ENCODE results near the gene NR4A3. TPM values are rescaled to one million over a fixed set of nuclear protein-coding genes. Genes with fewer than 3 reads are reported as not detected.

NR4A3 gene
- total RNA-seq, 5 donors from 2014 or later (not counting 1 experiment from before 2014, with no cell fraction given): 1.3 to 45.0 (median 1.8) TPM

DNA sequence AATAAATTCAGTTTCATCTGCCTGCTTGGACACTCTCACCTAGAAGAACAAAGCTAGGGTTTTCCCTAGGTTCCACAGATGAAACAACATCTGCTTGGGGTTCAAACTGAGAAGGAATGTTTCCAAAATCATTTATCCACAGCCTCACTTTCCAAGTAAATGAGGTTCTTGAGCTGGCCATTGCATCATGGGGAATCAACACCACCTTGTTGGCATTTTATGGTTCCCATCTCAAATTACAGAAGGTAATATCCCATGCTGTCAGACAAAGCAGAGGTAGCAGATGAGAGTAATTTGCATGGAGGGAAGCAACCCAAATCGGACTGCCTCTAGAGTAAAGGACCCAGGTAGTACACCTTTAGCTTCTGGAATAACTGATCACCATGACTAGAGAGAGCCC, 10.5 kb upstream of the NR4A3 start:
- Histone ChIP-seq H3K36me3 (ENCODE audit: control insufficient read depth in 2 of 2, extremely low read depth in 1 of 2, insufficient read depth in 1 of 2, low read length in 1 of 2) (no peaks in the 10 kb centered on the region), H3K9me3 (no peaks in the 10 kb centered on the region), H3K4me3 (ENCODE audit: control insufficient read depth in 1 of 2, extremely low read depth in 1 of 2, low read length in 1 of 2) (no peak overlapping the region), H3K27ac (ENCODE audit: low read length) (no peak overlapping the region), H3K4me1 (ENCODE audit: control insufficient read depth in 1 of 2, extremely low read depth in 1 of 2, insufficient read depth in 2 of 2, low read length in 2 of 2) (peaks cover 0 to 2% of the 10 kb centered on the region in 2 experiments), H3K27me3 (replicated peaks in 1 of 2; ENCODE audit: control insufficient read depth in 2 of 2, extremely low read depth in 1 of 2, insufficient read depth in 2 of 2, low read length in 1 of 2) (no peaks in the 10 kb centered on the region)
- no peak overlapping the region for H3K27ac Mint-ChIP-seq
- no peaks in the 10 kb centered on the region for H3K9me3 Mint-ChIP-seq
- DNase-seq (no peak), ATAC-seq (replicated peaks in 1 of 4) (no peak)
- ChIA-PET POLR2A (interaction anchor here in 1 of 2 donors (0.6 to 1.0 kb wide), 3 partner anchors 8 to 95 kb away, joined by 3 to 5 read pairs (median 4); no protein-coding TSS in a partner anchor), CTCF (interaction anchor here (0.6 to 1.9 kb wide), 5 partner anchors 8 to 964 kb away, joined by 4 to 5 read pairs (median 5); no protein-coding TSS in a partner anchor)
- no peak overlapping the region for H3K4me3 Mint-ChIP-seq
- H3K36me3 Mint-ChIP-seq: peaks cover 2% of the 10 kb centered on the region
- peaks cover 0 to 3% of the 10 kb centered on the region in 2 donors for H3K27me3 Mint-ChIP-seq
- peaks cover 5 to 19% (median 13%) of the 10 kb centered on the region in 3 donors for H3K4me1 Mint-ChIP-seq
- 0% methylated on average over 1 of the region's 1 CpG for WGBS (ENCODE audit: insufficient coverage)

DNA sequence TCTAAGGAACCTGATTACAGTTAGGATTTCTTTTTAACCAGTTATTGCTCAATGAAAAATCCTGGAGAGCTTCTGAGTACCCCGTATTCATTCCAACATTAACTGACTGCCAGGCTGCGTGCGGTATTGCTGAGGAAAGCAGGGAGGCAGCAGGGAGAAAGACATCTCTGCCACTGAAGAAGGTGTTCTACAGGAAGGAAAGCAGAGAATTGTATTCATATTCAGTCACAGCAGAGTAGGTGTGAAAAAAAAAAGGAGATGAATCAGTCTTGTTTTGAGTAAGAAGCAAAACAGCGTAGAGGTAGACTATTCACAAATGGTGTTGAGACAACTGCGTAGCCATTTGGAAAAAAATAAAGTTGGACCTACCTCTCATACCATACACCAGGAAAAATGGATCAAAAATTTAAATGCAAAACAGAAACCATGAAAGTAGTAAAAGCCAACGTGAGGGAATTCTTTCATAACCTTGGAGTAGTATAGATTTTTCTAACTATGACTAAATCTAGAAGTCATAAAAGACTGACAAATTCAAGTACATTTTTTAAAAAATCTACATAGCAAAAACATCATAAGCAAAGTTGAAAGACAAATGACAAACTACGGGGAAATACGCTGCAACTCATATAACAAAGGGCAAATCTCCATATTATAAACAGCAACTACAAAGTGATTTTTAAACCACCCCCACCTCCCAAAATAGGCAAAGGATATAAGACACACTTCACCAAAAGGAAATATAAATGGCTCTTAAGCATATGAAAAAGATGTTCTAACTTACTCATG, 9.9 kb upstream of the NR4A3 start:
- Mint-ChIP-seq H3K9me3 (no peaks in the 10 kb centered on the region), H3K4me3 (no peak overlapping the region)

DNA sequence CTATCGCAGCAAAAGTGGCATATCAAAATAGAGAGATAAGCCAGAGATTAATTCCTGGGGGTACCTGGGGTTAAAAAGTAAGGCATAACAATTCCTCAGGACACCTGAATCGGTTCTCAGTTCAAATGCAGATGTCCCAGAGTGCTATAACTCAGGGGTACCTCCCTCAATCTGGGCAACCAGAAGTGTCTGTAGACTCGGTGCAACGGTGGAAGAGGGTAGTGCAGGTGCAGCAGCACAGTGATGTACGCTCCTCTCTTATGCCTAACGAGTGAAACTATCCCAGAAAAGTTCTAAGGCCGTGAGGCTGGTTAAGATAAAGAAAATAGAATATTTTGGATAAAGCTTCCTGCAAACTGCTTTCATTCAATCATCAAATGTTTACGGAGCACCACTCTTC, 7.9 kb upstream of the NR4A3 start:
- peaks cover 0 to 3% of the 10 kb centered on the region in 2 donors for H3K27me3 Mint-ChIP-seq
- H3K27ac Mint-ChIP-seq: no peak overlapping the region
- no peak overlapping the region for H3K4me3 Mint-ChIP-seq
- Histone ChIP-seq H3K27ac (ENCODE audit: low read length) (no peak overlapping the region), H3K4me3 (ENCODE audit: control insufficient read depth in 1 of 2, extremely low read depth in 1 of 2, low read length in 1 of 2) (no peak overlapping the region), H3K36me3 (ENCODE audit: control insufficient read depth in 2 of 2, extremely low read depth in 1 of 2, insufficient read depth in 1 of 2, low read length in 1 of 2) (no peaks in the 10 kb centered on the region), H3K27me3 (replicated peaks in 1 of 2; ENCODE audit: control insufficient read depth in 2 of 2, extremely low read depth in 1 of 2, insufficient read depth in 2 of 2, low read length in 1 of 2) (no peaks in the 10 kb centered on the region), H3K4me1 (ENCODE audit: control insufficient read depth in 1 of 2, extremely low read depth in 1 of 2, insufficient read depth in 2 of 2, low read length in 2 of 2) (peaks cover 2 to 4% of the 10 kb centered on the region in 2 experiments), H3K9me3 (no peaks in the 10 kb centered on the region)
- WGBS (ENCODE audit: insufficient coverage): 97% methylated on average over 7 of the region's 8 CpGs
- ChIA-PET POLR2A (no interaction called here), CTCF (no interaction called here)
- DNase-seq (no peak), ATAC-seq (replicated peaks in 1 of 4) (no peak)
- peaks cover 2% of the 10 kb centered on the region for H3K36me3 Mint-ChIP-seq
- H3K9me3 Mint-ChIP-seq: no peaks in the 10 kb centered on the region
- peaks cover 6 to 21% (median 15%) of the 10 kb centered on the region in 3 donors for H3K4me1 Mint-ChIP-seq

More for the DNA sequence above, 9.9 kb upstream of the NR4A3 start:
- Histone ChIP-seq H3K36me3 (ENCODE audit: control insufficient read depth in 2 of 2, extremely low read depth in 1 of 2, insufficient read depth in 1 of 2, low read length in 1 of 2) (no peaks in the 10 kb centered on the region), H3K4me1 (ENCODE audit: control insufficient read depth in 1 of 2, extremely low read depth in 1 of 2, insufficient read depth in 2 of 2, low read length in 2 of 2) (peaks cover 0 to 2% of the 10 kb centered on the region in 2 experiments), H3K4me3 (ENCODE audit: control insufficient read depth in 1 of 2, extremely low read depth in 1 of 2, low read length in 1 of 2) (no peak overlapping the region), H3K27me3 (replicated peaks in 1 of 2; ENCODE audit: control insufficient read depth in 2 of 2, extremely low read depth in 1 of 2, insufficient read depth in 2 of 2, low read length in 1 of 2) (no peaks in the 10 kb centered on the region), H3K9me3 (no peaks in the 10 kb centered on the region), H3K27ac (ENCODE audit: low read length) (no peak overlapping the region)
- peak in 1 of 35 experiments; percentile 29 for DNase-seq
- peaks cover 5 to 19% (median 13%) of the 10 kb centered on the region in 3 donors for H3K4me1 Mint-ChIP-seq
- H3K36me3 Mint-ChIP-seq: peaks cover 2% of the 10 kb centered on the region
- ATAC-seq (replicated peaks in 1 of 4): no peak
- ChIA-PET POLR2A (interaction anchor here in 1 of 2 donors (0.8 to 1.0 kb wide), 2 partner anchors 7 to 94 kb away, joined by 4 to 5 read pairs; no protein-coding TSS in a partner anchor), CTCF (interaction anchor here in 1 of 2 donors (1.4 to 1.9 kb wide), 3 partner anchors 8 to 513 kb away, joined by 4 to 5 read pairs (median 5); no protein-coding TSS in a partner anchor)
- H3K27ac Mint-ChIP-seq: no peak overlapping the region
- 51% methylated on average over 2 of the region's 8 CpGs for WGBS (ENCODE audit: insufficient coverage)
- H3K27me3 Mint-ChIP-seq: peaks cover 0 to 3% of the 10 kb centered on the region in 2 donors

DNA sequence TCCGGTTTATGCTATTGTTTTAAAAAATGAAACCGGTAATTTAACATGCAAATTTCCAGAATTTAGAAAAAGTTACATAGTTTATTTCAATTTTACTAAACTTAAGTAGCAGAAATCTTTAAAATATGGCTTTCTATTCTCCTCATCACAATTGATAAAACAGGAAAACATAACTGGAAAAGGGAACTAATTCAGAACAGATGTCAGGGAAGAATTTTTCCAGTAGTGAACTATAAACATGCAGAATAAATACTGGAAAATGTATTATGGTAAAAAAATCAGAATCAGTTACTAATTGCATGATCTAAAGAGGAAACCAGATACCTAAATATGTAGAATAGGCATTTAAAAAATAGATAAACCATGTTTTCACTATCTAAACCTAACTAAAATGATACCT, 7.3 kb upstream of the NR4A3 start:
- no peak overlapping the region for H3K4me3 Mint-ChIP-seq
- peaks cover 0 to 3% of the 10 kb centered on the region in 2 donors for H3K27me3 Mint-ChIP-seq
- ChIA-PET CTCF (no interaction called here), POLR2A (no interaction called here)
- H3K27ac Mint-ChIP-seq: no peak overlapping the region
- no peak overlapping the region for H3K4me3 ChIP-seq (ENCODE audit: control insufficient read depth in 1 of 2, extremely low read depth in 1 of 2, low read length in 1 of 2)
- no peaks in the 10 kb centered on the region for H3K9me3 ChIP-seq
- H3K27ac ChIP-seq (ENCODE audit: low read length): no peak overlapping the region
- peaks cover 12 to 27% (median 21%) of the 10 kb centered on the region in 3 donors for H3K4me1 Mint-ChIP-seq
- H3K4me1 ChIP-seq (ENCODE audit: control insufficient read depth in 1 of 2, extremely low read depth in 1 of 2, insufficient read depth in 2 of 2, low read length in 2 of 2): peaks cover 6 to 9% of the 10 kb centered on the region in 2 experiments
- no peaks in the 10 kb centered on the region for H3K36me3 ChIP-seq (ENCODE audit: control insufficient read depth in 2 of 2, extremely low read depth in 1 of 2, insufficient read depth in 1 of 2, low read length in 1 of 2)
- H3K36me3 Mint-ChIP-seq: peaks cover 2% of the 10 kb centered on the region
- no CpG with 5 or more reads among the region's 2 CpGs for WGBS (ENCODE audit: insufficient coverage)
- H3K9me3 Mint-ChIP-seq: no peaks in the 10 kb centered on the region
- DNase-seq: no peak
- no peaks in the 10 kb centered on the region for H3K27me3 ChIP-seq (replicated peaks in 1 of 2; ENCODE audit: control insufficient read depth in 2 of 2, extremely low read depth in 1 of 2, insufficient read depth in 2 of 2, low read length in 1 of 2)
- ATAC-seq (replicated peaks in 1 of 4): no peak

DNA sequence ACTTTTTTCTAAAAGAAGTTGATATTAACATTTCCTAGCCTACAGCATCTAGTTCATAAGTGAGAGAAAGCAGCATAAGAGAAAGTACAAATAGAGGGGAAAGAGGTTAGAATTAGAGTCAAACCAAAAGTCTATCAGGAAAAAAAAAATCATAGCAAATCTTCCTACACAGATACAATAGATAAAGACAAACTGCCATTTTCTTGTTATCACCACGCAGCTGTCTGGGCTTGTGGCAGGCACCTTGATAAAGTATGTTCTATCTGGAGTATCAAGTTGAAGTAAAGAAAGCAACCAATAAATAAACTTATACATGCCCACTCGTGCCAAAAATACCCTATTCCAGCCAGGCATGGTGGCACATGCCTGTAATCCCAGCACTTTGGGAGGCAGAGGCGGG, 5.3 kb upstream of the NR4A3 start:
- Histone ChIP-seq H3K4me3 (ENCODE audit: control insufficient read depth in 1 of 2, extremely low read depth in 1 of 2, low read length in 1 of 2) (no peak overlapping the region), H3K9me3 (no peaks in the 10 kb centered on the region), H3K27me3 (replicated peaks in 1 of 2; ENCODE audit: control insufficient read depth in 2 of 2, extremely low read depth in 1 of 2, insufficient read depth in 2 of 2, low read length in 1 of 2) (no peaks in the 10 kb centered on the region), H3K27ac (ENCODE audit: low read length) (no peak overlapping the region), H3K36me3 (ENCODE audit: control insufficient read depth in 2 of 2, extremely low read depth in 1 of 2, insufficient read depth in 1 of 2, low read length in 1 of 2) (no peaks in the 10 kb centered on the region), H3K4me1 (ENCODE audit: control insufficient read depth in 1 of 2, extremely low read depth in 1 of 2, insufficient read depth in 2 of 2, low read length in 2 of 2) (peaks cover 16 to 23% of the 10 kb centered on the region in 2 experiments)
- no peak for ATAC-seq (replicated peaks in 1 of 4)
- peaks cover 2% of the 10 kb centered on the region for H3K36me3 Mint-ChIP-seq
- H3K27ac Mint-ChIP-seq: no peak overlapping the region
- no peaks in the 10 kb centered on the region for H3K9me3 Mint-ChIP-seq
- CTCF ChIA-PET: no interaction called here
- no peak for DNase-seq
- POLR2A ChIA-PET: interaction anchor here in 1 of 2 donors (0.7 kb wide), 1 partner anchor 697 kb away, joined by 3 read pairs; no protein-coding TSS in a partner anchor
- H3K4me1 Mint-ChIP-seq: peaks cover 24 to 31% (median 26%) of the 10 kb centered on the region in 3 donors
- H3K27me3 Mint-ChIP-seq: peaks cover 0 to 3% of the 10 kb centered on the region in 2 donors
- H3K4me3 Mint-ChIP-seq: no peak overlapping the region
- WGBS (ENCODE audit: insufficient coverage): 100% methylated on average over 1 of the region's 3 CpGs

DNA sequence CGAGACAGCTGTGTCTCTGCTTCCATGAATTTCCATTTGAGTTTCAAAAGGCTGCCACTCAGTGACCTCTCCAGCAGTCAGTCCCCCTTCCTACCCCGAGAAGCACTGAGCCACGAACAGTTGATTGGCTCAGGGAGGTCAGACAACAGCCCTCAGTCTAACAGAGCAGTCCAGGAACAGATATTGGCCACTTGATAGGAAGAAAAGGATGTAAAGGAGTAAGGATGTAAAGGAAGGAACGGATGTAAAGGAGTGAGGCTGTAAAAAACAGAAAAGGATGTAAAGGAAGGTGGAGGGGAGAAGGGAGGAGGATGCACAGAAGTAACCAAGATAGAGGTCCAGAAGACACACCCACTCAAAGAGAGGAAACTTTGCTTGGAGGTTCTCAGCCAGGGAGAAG, 3.2 kb upstream of the NR4A3 start:
- Histone ChIP-seq H3K4me3 (ENCODE audit: control insufficient read depth in 1 of 2, extremely low read depth in 1 of 2, low read length in 1 of 2) (no peak overlapping the region), H3K36me3 (ENCODE audit: control insufficient read depth in 2 of 2, extremely low read depth in 1 of 2, insufficient read depth in 1 of 2, low read length in 1 of 2) (no peaks in the 10 kb centered on the region), H3K27ac (ENCODE audit: low read length) (peak overlapping the region; percentile 80), H3K27me3 (replicated peaks in 1 of 2; ENCODE audit: control insufficient read depth in 2 of 2, extremely low read depth in 1 of 2, insufficient read depth in 2 of 2, low read length in 1 of 2) (peaks cover 2 to 20% of the 10 kb centered on the region in 2 experiments), H3K4me1 (ENCODE audit: control insufficient read depth in 1 of 2, extremely low read depth in 1 of 2, insufficient read depth in 2 of 2, low read length in 2 of 2) (peaks cover 25 to 40% of the 10 kb centered on the region in 2 experiments), H3K9me3 (no peaks in the 10 kb centered on the region)
- ChIA-PET CTCF (interaction anchor here in 1 of 2 donors (0.6 to 1.9 kb wide), 5 partner anchors 11 to 192 kb away, joined by 3 to 7 read pairs (median 3); partner anchors contain the start of gene STX17), POLR2A (interaction anchor here in 1 of 2 donors (0.5 to 1.6 kb wide), 6 partner anchors 7 to 290 kb away, joined by 3 to 15 read pairs (median 3); partner anchors contain the start of gene STX17)
- peaks cover 13 to 16% of the 10 kb centered on the region in 2 donors for H3K27me3 Mint-ChIP-seq
- peak overlapping the region; percentile 44 to 66 for H3K27ac Mint-ChIP-seq
- WGBS (ENCODE audit: insufficient coverage): 83% methylated on average over 3 of the region's 4 CpGs
- peak overlapping the region; percentile 92 to 95 (median 94) for H3K4me3 Mint-ChIP-seq
- peaks cover 32 to 44% (median 38%) of the 10 kb centered on the region in 3 donors for H3K4me1 Mint-ChIP-seq
- no peak for ATAC-seq (replicated peaks in 1 of 4)
- H3K36me3 Mint-ChIP-seq: peaks cover 2% of the 10 kb centered on the region
- no peak for DNase-seq
- H3K9me3 Mint-ChIP-seq: no peaks in the 10 kb centered on the region
